HG03571 (cell line): Measurements from ENCODE around the gene DLST.

Experiments
- ATAC-seq: cut with Tn5 transposase; IDR thresholded peaks from one replicate; pipeline ENCODE4 v1.9.1; 2021; ENCODE audit not compliant: unreplicated experiment

Gene DLST

DNA sequence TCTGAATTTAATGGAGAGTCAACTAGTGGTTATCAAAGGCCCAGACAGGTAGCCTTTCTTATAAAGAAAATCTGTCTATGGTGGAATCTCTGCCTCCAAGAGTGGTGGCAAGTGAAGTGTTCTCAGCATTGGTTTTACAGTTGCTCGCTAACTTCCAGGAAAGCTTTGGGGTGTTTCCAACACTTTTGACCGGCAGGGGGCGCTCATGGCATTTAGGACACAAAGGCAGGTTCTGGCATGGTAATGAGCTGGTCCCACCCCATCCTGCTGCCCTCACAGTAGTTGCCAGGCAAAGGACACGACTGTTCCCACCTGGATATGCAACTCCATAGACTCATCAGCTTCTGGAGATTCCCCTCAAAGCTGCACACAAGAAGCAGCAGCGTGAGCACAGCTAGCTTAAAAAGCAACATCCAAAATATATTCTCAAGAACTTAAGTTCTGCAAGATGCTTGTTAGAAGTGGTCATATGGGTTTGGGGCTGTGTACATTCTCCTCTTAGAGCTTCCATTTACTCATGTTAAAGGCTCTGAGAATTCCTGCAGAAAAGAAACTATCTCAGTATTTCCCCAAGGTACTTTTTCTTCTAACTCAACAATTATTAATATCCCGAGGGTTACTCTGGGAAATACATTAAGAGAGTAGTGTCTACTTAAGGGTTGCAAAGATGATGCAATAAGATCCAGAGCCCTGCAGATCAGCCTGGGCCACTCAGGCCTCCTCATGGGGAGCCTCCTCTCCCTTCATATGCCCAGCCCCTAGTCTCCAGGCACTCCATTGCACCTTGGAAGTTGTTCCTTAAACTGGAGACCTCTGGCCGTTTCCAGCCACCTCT is 20.6 kb upstream of the DLST start:
- ATAC-seq = no peak

DNA sequence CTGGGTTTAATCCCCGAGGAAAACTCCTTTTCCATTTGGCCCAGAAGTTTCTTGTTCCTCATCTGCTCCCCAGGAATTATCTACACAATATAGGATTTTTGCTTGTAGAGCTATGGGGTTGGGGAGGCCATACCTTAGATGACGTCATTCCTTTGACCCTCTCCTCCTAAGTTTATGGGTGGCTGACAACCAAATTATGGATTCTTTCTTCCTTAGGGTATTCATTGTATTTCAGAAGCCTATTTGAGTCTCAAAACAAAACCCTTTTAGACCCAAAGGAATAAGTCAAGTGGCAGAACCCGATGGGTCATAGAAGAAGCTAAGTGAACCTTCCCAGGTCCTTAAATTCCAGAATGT is 20.0 kb upstream of the DLST start:
- no peak for ATAC-seq

- no peak for ATAC-seq
Measured at GRCh38 chr14:74863274-74863673, 18.4 kb upstream of the DLST start.

DNA sequence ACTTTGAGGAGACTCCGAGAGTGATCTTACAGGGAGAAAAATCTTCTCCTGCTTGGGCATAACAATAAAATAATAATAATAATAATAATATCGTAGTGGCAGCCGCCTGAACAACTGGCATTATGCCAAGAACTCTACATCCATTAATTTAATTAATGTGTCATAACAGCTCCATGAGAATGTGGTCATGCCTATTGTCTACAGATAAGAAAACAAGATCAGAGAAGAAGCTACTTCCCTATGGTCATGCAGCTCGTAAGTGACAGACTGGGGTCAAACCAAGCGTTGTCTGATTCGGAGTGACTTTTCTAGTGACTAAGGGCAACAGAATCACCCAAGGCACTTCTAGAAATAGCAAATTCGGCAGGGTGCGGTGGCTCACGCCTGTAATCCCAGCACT is 17.5 kb upstream of the DLST start:
- ATAC-seq = no peak

DNA sequence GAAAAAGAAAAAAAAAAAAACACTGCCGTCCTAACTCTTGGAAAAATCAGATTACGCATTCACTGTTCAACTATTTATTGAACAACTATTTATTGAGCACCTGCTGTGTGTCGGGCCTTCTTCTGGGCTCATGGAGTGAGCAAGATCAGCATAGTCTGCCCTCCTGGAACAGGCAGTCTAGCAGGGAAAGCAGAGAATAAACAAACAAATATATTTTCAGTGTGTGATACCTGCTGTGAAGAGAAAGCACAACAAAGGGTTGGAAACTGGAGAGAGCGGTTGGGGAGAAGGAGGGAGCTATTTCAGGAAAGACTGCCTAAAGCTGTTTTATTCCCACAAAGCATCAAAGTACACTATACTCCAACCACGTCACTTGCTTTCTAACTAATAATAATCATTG is 16.6 kb upstream of the DLST start:
- ATAC-seq = no peak

GRCh38 chr14:74866708-74867389 is 14.9 kb upstream of the DLST start:
- ATAC-seq = no peak

GRCh38 chr14:74867673-74868072 is 14.0 kb upstream of the DLST start:
- ATAC-seq = no peak

GRCh38 chr14:74868739-74869138 is 13.0 kb upstream of the DLST start:
- no peak for ATAC-seq

DNA sequence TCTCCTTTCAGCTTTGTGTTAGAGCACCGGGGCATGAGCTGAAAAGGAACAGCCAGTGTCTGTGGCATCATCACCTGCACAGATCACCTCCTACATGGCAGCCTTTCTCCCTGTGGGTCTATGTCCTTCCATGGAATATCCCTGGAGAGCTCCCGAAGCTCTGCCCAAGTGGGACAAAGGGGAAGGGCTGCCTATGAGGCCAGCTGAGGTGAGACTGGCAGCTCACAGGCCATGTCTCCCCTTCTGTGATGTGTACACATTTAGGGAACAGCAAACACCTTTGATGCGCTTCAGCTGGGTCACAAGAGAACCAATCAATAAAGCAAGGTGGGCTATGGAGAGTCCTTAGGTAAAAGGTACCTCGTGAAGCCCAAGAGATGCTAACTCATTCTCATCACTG is 9.9 kb upstream of the DLST start:
- no peak for ATAC-seq

DNA sequence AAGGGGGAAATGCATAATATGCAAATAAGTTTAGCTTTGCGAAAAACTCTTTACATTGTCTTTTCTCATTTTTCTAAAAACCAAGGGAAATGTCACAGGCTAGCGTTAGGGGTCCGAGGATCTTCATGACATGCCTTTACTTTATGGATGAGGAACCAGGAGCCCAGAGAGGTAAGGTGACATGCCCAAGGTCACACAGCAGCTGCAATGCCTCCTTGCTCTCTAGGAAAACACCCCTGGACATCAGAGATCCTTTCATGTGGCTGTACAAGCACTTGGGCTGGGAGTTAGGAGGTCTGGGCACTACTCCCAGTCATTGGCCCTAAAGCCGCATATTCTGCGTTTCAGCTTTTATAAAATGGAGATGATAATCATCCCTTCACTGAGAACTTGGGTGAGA is 6.5 kb upstream of the DLST start:
- ATAC-seq = no peak

- no peak for ATAC-seq
Measured at GRCh38 chr14:74875941-74876913, 5.5 kb upstream of the DLST start, which contains the start of gene PROX2. PROX2 (minus strand) TSS chr14:74876145; CDS start chr14:74863834, 12,311 bp downstream.

GRCh38 chr14:74879427-74880182 is 2.1 kb upstream of the DLST start:
- no peak for ATAC-seq

DNA sequence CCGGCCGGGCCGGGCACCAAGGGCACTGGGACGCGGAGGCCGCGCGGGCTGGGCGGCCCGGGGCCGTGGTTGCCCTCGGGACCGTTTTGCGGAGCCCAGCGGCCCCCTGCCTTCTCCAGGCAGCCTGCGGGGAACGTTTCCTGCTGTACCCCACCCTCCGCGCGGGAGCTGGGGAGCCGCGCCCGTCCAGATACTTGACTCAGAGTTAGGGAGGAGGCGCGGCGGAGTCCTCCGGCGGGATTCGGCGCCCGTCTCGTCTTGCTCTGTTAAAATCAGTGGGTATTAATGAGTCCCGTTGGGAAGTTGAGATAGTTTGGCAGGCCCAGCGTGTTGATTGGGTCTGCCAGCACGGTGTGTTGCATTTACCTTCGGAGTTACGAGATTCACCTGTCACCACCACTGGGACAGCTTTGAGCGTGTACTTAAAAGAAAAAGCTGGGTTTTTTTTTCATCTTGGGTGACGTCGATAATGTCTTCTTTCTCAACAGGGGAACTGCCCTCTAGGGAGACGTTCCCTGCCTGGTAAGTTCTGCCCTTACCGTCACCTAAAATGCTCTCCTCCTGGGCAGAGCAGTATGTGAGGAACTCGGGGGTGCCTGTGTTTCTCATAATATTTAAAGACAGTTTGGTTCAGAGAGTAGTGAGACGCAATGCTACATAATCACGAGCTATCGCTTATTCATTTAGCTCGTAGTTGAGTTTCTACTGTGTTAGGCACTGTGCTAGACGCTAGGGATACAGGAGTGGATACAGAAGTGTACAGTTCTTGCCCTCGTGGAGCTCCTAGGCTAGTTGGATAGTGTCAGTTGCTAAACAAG is 596 bp downstream of the DLST start:
- ATAC-seq = peak; percentile 30

GRCh38 chr14:74886001-74886400 is 4.3 kb downstream of the DLST start:
- ATAC-seq = no peak

DNA sequence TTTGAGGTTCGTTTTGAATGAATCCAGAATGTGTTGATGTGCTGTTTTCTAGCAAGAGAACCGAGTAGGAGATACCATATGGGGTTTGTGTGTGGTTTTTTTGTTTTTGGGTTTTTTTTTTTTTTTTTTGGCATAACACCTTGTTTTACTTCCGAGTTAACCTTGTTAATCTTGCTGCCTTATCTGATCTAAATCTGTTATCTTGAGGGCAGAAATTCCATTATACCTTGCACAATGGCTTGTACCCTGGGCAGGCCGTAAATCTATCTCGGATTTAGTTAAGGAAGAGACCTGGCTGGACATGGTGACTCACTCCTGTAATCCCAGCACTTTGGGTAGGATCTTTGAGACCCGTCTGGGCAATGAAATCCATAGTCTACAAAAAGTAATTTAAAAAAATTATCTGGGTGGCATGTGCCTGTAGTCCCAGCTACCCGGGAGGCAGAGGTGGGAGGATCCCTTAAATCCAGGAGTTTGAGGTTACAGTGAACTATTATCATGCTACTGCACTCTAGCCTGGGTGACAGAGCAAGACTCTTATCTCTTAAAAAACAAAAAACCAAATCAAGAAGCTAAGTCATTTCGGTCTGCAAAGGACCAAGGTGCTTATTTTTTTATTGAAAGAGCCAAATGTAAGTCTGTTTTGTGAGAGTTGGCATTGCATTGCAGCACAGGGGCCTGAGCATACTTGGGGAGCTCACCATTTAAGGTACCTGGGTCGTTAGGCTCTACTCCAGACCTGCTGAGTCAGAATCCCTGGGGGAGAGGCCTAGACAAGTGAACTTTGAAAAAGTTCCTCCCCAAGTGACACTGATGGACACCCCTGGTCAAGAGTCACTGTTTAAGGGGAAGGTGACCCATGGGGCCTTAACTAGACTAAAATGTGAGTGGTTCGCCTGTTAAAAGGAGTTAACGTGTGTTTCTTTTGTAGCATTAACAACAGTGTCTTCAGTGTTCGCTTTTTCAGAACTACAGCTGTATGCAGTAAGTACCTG is 6.7 kb downstream of the DLST start:
- no peak for ATAC-seq

GRCh38 chr14:74890262-74890661 is 8.5 kb downstream of the DLST start:
- ATAC-seq = no peak

DNA sequence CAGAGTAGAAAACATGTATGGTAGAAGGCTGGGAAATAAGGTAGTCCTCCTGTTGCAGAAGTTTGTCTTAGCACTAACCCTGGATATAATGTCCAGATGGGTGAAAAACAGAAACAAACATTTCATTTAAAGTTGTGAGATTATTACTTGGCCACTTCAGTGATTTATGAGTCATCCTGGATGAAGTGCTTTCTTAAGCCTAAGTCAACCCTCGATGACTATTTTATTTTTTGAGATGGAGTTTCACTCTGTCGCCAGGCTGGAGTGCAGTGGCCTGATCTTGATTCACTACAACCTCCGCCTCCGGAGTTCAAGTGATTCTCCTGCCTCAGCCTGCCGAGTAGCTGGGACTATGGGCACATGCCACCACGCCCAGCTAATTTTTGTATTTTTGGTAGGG is 10.2 kb downstream of the DLST start:
- no peak for ATAC-seq

DNA sequence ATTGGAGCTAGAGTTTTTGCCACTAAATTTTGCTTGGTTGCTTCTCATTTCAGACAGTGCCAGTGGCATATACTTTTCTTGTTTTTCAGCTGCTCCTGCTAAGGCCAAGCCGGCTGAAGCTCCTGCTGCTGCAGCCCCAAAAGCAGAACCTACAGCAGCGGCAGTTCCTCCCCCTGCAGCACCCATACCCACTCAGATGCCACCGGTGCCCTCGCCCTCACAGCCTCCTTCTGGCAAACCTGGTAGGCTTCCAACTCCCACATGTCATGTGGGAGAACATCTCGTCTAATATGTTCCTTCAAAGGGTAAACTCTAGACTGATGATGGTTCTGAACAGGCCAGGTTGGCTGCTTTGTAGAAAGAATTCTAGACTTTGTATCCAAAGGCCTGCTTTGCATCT is 11.0 kb downstream of the DLST start:
- no peak for ATAC-seq
